ENCODE data around the gene C10orf88. TPM values are rescaled to one million over a fixed set of nuclear protein-coding genes. Genes with fewer than 3 reads are reported as not detected.

Gene C10orf88
- polyA plus RNA-seq, 1 donor (not counting 4 experiments of a cell fraction or from before 2014, with no cell fraction given), result 8.4 TPM

DNA sequence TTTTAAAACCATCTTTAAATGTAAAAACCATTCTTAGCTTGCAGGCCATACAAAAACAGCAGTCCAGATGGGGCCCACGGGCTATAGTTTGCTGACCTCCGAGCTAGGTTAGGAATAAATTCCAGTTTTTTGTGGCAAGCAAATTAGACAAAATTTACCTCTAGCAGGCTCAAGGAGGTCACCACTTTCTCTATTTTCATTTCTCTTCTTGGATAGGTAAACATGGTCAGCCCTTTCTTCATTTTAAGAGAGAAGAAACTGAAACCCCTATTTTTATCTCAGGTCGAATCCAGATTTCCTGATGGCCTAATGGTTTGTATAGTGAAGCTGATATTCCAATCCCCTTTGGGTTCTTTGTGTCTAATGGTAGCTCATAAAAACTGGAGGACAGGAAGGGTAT is 43.8 kb upstream of the C10orf88 start:
- Histone ChIP-seq H3K4me3 (ENCODE audit: control insufficient read depth in 2 of 3, extremely low read depth in 1 of 3, insufficient read depth in 2 of 3, low read depth in 1 of 3, low read length in 3 of 3) (no peak overlapping the region), H3K9me1 (ENCODE audit: control insufficient read depth, extremely low read depth, insufficient read depth, low read length) (no peaks in the 10 kb centered on the region), H3K36me3 (ENCODE audit: control insufficient read depth in 2 of 2, extremely low read depth in 1 of 2, insufficient read depth in 2 of 2, low read length in 2 of 2) (peaks cover 8 to 14% of the 10 kb centered on the region in 2 experiments), H3K9ac (ENCODE audit: control insufficient read depth, extremely low read depth, insufficient read depth, low read length) (no peak overlapping the region), H3K4me2 (ENCODE audit: control insufficient read depth, extremely low read depth, insufficient read depth, low read depth, low read length) (no peak overlapping the region), H2AFZ (ENCODE audit: control insufficient read depth, low read length) (no peak overlapping the region), H3K9me3 (ENCODE audit: control insufficient read depth, low read depth, low read length) (no peaks in the 10 kb centered on the region), H4K20me1 (ENCODE audit: control insufficient read depth, extremely low read depth, insufficient read depth, low read length) (no peaks in the 10 kb centered on the region), H3K4me1 (ENCODE audit: control insufficient read depth, extremely low read depth, insufficient read depth, low read length) (no peaks in the 10 kb centered on the region), H3K27me3 (ENCODE audit: control insufficient read depth, extremely low read depth, insufficient read depth, low read length) (no peaks in the 10 kb centered on the region), H3K27ac (ENCODE audit: control insufficient read depth, insufficient read depth, low read length) (no peak overlapping the region), H3K79me2 (ENCODE audit: control insufficient read depth, insufficient read depth, low read length) (peaks cover 9% of the 10 kb centered on the region)
- dilution Hi-C loops (cut with MboI; ENCODE audit: extremely low pct_ligation_motif_present, low sequenced_read_pairs), result no loop called here
- TF ChIP-seq, protein P1, sequence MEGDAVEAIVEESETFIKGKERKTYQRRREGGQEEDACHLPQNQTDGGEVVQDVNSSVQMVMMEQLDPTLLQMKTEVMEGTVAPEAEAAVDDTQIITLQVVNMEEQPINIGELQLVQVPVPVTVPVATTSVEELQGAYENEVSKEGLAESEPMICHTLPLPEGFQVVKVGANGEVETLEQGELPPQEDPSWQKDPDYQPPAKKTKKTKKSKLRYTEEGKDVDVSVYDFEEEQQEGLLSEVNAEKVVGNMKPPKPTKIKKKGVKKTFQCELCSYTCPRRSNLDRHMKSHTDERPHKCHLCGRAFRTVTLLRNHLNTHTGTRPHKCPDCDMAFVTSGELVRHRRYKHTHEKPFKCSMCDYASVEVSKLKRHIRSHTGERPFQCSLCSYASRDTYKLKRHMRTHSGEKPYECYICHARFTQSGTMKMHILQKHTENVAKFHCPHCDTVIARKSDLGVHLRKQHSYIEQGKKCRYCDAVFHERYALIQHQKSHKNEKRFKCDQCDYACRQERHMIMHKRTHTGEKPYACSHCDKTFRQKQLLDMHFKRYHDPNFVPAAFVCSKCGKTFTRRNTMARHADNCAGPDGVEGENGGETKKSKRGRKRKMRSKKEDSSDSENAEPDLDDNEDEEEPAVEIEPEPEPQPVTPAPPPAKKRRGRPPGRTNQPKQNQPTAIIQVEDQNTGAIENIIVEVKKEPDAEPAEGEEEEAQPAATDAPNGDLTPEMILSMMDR (optimal IDR thresholded peaks at IDR 0.05 in 1 of 3, IDR thresholded peaks at IDR 0.05 in 1 of 3, conservative IDR thresholded peaks at IDR 0.05 in 1 of 3; ENCODE audit: extremely low read depth in 1 of 3, insufficient read depth in 2 of 3, low read length in 3 of 3), result no peak
- no peak for TF ChIP-seq EZH2 (IDR thresholded peaks at IDR 0.05; ENCODE audit: low read length)
- no peak for DNase-seq (ENCODE audit: low read depth, low spot score)
- FAIRE-seq, result no peak

DNA sequence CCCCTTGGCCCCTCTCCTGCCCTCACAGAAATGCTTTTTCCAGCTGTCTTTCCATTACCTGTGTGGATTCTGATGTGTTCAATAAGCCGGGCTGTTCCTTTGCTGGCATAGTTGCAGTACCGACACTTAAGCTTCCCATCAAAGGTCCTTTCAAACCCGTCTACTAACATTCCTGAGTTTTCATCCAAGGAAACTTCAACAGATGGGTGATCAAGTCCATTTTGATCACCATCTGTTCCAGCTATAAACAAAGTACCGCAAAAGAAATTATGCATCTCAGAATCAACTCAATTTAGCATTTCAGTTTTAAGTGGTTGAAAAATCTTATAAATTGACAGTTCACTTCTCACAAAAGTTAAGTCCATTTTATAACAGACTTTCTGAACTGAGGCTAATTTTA is 41.9 kb upstream of the C10orf88 start:
- Histone ChIP-seq H3K27me3 (ENCODE audit: control insufficient read depth, extremely low read depth, insufficient read depth, low read length) (no peaks in the 10 kb centered on the region), H3K79me2 (ENCODE audit: control insufficient read depth, insufficient read depth, low read length) (peaks cover 8% of the 10 kb centered on the region), H3K27ac (ENCODE audit: control insufficient read depth, insufficient read depth, low read length) (no peak overlapping the region), H3K4me3 (ENCODE audit: control insufficient read depth in 2 of 3, extremely low read depth in 1 of 3, insufficient read depth in 2 of 3, low read depth in 1 of 3, low read length in 3 of 3) (no peak overlapping the region), H3K36me3 (ENCODE audit: control insufficient read depth in 2 of 2, extremely low read depth in 1 of 2, insufficient read depth in 2 of 2, low read length in 2 of 2) (peaks cover 8 to 16% of the 10 kb centered on the region in 2 experiments), H3K4me1 (ENCODE audit: control insufficient read depth, extremely low read depth, insufficient read depth, low read length) (no peaks in the 10 kb centered on the region), H3K4me2 (ENCODE audit: control insufficient read depth, extremely low read depth, insufficient read depth, low read depth, low read length) (no peak overlapping the region), H3K9me3 (ENCODE audit: control insufficient read depth, low read depth, low read length) (no peaks in the 10 kb centered on the region), H4K20me1 (ENCODE audit: control insufficient read depth, extremely low read depth, insufficient read depth, low read length) (no peaks in the 10 kb centered on the region), H2AFZ (ENCODE audit: control insufficient read depth, low read length) (no peak overlapping the region), H3K9ac (ENCODE audit: control insufficient read depth, extremely low read depth, insufficient read depth, low read length) (no peak overlapping the region), H3K9me1 (ENCODE audit: control insufficient read depth, extremely low read depth, insufficient read depth, low read length) (no peaks in the 10 kb centered on the region)
- DNase-seq (ENCODE audit: low read depth, low spot score) (no peak), FAIRE-seq (no peak)
- TF ChIP-seq EZH2 (IDR thresholded peaks at IDR 0.05; ENCODE audit: low read length), result no peak
- TF ChIP-seq, protein P1 (optimal IDR thresholded peaks at IDR 0.05 in 1 of 3, IDR thresholded peaks at IDR 0.05 in 1 of 3, conservative IDR thresholded peaks at IDR 0.05 in 1 of 3; ENCODE audit: extremely low read depth in 1 of 3, insufficient read depth in 2 of 3, low read length in 3 of 3), result no peak
- dilution Hi-C loops (cut with MboI; ENCODE audit: extremely low pct_ligation_motif_present, low sequenced_read_pairs), result no loop called here

Measured in keratinocyte (primary cell).